AG04450 (cell line): Measurements from ENCODE around the gene KHDC3L. TPM values are rescaled to one million over a fixed set of nuclear protein-coding genes. Genes with fewer than 3 reads are reported as not detected.

Experiments
- CTCF ChIA-PET: fragments of 300-600, 350-600 bp; formaldehyde crosslinking; extraction: SDS; loops from one replicate; lab custom pipeline; 2022; ENCODE audit warnings: antibody characterized with exemption, inconsistent platforms; lab: Charles Lee
- POLR2A ChIA-PET: fragments of 350-600 bp; formaldehyde crosslinking; extraction: SDS; loops from one replicate; lab custom pipeline; 2021; ENCODE audit warnings: antibody characterized with exemption, inconsistent platforms; lab: Yijun Ruan, JAX
- DNase-seq: peaks from one replicate; pipeline ENCODE4 v3.0.0-alpha.2; 2011; ENCODE audit warnings: low read depth, low spot score
- H3K27ac ChIP-seq: one replicate; pipeline ENCODE4 v1.5.1; 2012; ENCODE audit warnings: low read depth, low read length, control low read depth
- H3K27me3 ChIP-seq: one replicate; pipeline ENCODE4 v1.6.0; 2012; ENCODE audit warnings: low read length; ENCODE audit not compliant: control insufficient read depth, insufficient read depth
- H3K4me3 ChIP-seq: 2 replicates; pipeline ENCODE4 v1.5.1; 2011; ENCODE audit warnings: mild to moderate bottlenecking, low read depth, low read length, control low read depth
- H3K9me3 ChIP-seq: 2 replicates; pipeline ENCODE4 v1.5.1; 2012; ENCODE audit warnings: low read length; ENCODE audit not compliant: control insufficient read depth, insufficient read depth
- CTCF ChIP-seq: IDR thresholded peaks from 2 replicates; pipeline ENCODE4 v1.5.1; 2011; ENCODE audit warnings: low read depth, low read length, control low read depth, inconsistent platforms
- polyA plus RNA-seq: library from polyadenylated mRNA; depleted of rRNA; stranded (reverse); fragments of >200 nt; gene quantifications from 2 replicates; pipeline ENCODE4 v1.2.3, GENCODE V29; 2011

KHDC3L gene
- polyA plus RNA-seq, 1 experiment = not detected

GRCh38 chr6:73367761-73368355 is 5.4 kb downstream of the KHDC3L start:
- DNase-seq = no peak
- peaks cover 5% of the 10 kb centered on the region for H3K27me3 ChIP-seq
- no peak for TF ChIP-seq CTCF
- H3K27ac ChIP-seq = no peak overlapping the region
- H3K9me3 ChIP-seq = peaks cover 16% of the 10 kb centered on the region
- no peak overlapping the region for H3K4me3 ChIP-seq
- POLR2A ChIA-PET = interaction anchor here (0.5 kb wide), 1 partner anchor 117 kb away, joined by 3 read pairs; no protein-coding TSS in a partner anchor
- CTCF ChIA-PET = no interaction called here

- ChIA-PET POLR2A (no interaction called here), CTCF (no interaction called here)
- peaks cover 7% of the 10 kb centered on the region for H3K9me3 ChIP-seq
- no peak overlapping the region for H3K4me3 ChIP-seq
- no peak for TF ChIP-seq CTCF
- H3K27me3 ChIP-seq = peaks cover 5% of the 10 kb centered on the region
- H3K27ac ChIP-seq = no peak overlapping the region
- no peak for DNase-seq
Observed at GRCh38 chr6:73368675-73369074, 6.2 kb downstream of the KHDC3L start.

- no peak for DNase-seq
- Histone ChIP-seq H3K27ac (no peak overlapping the region), H3K9me3 (peaks cover 7% of the 10 kb centered on the region), H3K27me3 (peaks cover 5% of the 10 kb centered on the region), H3K4me3 (no peak overlapping the region)
- POLR2A ChIA-PET = no interaction called here
- no peak for TF ChIP-seq CTCF
- CTCF ChIA-PET = no interaction called here
Observed at GRCh38 chr6:73369157-73369556, 6.7 kb downstream of the KHDC3L start.

- ChIA-PET CTCF (no interaction called here), POLR2A (no interaction called here)
- Histone ChIP-seq H3K27ac (no peak within 1 kb of the TSS), H3K27me3 (peaks cover 5% of the 10 kb centered on the region), H3K4me3 (no peak within 1 kb of the TSS), H3K9me3 (peaks cover 7% of the 10 kb centered on the region)
- no peak for TF ChIP-seq CTCF
- DNase-seq = no peak
Observed at GRCh38 chr6:73369563-73369962, 7.1 kb downstream of the KHDC3L start, which contains the start of gene OOEP. TSS of gene OOEP (minus strand) at chr6:73369897. CDS start at chr6:73369792, 105 bp downstream.

GRCh38 chr6:73371984-73372383 is 9.5 kb downstream of the KHDC3L start:
- no peak for DNase-seq
- no peak for TF ChIP-seq CTCF
- Histone ChIP-seq H3K27ac (no peak overlapping the region), H3K27me3 (peaks cover 5% of the 10 kb centered on the region), H3K9me3 (peaks cover 7% of the 10 kb centered on the region), H3K4me3 (no peak overlapping the region)
- ChIA-PET POLR2A (interaction anchor here (0.7 kb wide), 2 partner anchors 11 to 212 kb away, joined by 3 to 6 read pairs; no protein-coding TSS in a partner anchor), CTCF (no interaction called here)
